ENCODE measurements around the gene MYO19.
A peak's percentile ranks its signal among the peaks of the same experiment; 100 is the strongest.

Gene MYO19

GRCh38 chr17:36506249-36506826, 28.3 kb downstream of the MYO19 start:
- peaks cover 6% of the 10 kb centered on the region for H3K4me1 Mint-ChIP-seq
- no peak for TF ChIP-seq CTCF (IDR thresholded peaks at IDR 0.05)
- H3K4me3 Mint-ChIP-seq: no peak overlapping the region
- H3K27me3 Mint-ChIP-seq (ENCODE audit: low read depth, poor library complexity): peaks cover 5% of the 10 kb centered on the region
- H3K36me3 Mint-ChIP-seq (ENCODE audit: low read depth): peaks cover 51% of the 10 kb centered on the region
- no peak for DNase-seq
- no peak overlapping the region for H3K27ac Mint-ChIP-seq
- no peaks in the 10 kb centered on the region for H3K9me3 Mint-ChIP-seq

GRCh38 chr17:36505171-36505570, 29.5 kb downstream of the MYO19 start:
- Mint-ChIP-seq H3K36me3 (ENCODE audit: low read depth) (peaks cover 46% of the 10 kb centered on the region), H3K27ac (no peak overlapping the region), H3K4me1 (peaks cover 6% of the 10 kb centered on the region), H3K27me3 (ENCODE audit: low read depth, poor library complexity) (peaks cover 5% of the 10 kb centered on the region), H3K9me3 (no peaks in the 10 kb centered on the region), H3K4me3 (no peak overlapping the region)
- DNase-seq: no peak
- no peak for TF ChIP-seq CTCF (IDR thresholded peaks at IDR 0.05)

- DNase-seq: no peak
- Mint-ChIP-seq H3K36me3 (ENCODE audit: low read depth) (peaks cover 39% of the 10 kb centered on the region), H3K9me3 (no peaks in the 10 kb centered on the region), H3K27me3 (ENCODE audit: low read depth, poor library complexity) (peaks cover 5% of the 10 kb centered on the region), H3K27ac (no peak overlapping the region), H3K4me3 (no peak overlapping the region), H3K4me1 (peaks cover 6% of the 10 kb centered on the region)
- no peak for TF ChIP-seq CTCF (IDR thresholded peaks at IDR 0.05)
These were observed 30.5 kb downstream of the MYO19 start for GRCh38 chr17:36504156-36504545.

GRCh38 chr17:36503456-36504155, 31.1 kb downstream of the MYO19 start:
- Mint-ChIP-seq H3K27me3 (ENCODE audit: low read depth, poor library complexity) (peaks cover 5% of the 10 kb centered on the region), H3K36me3 (ENCODE audit: low read depth) (peaks cover 42% of the 10 kb centered on the region), H3K9me3 (no peaks in the 10 kb centered on the region), H3K27ac (peak overlapping the region; percentile 92), H3K4me3 (no peak overlapping the region), H3K4me1 (peaks cover 6% of the 10 kb centered on the region)
- no peak for TF ChIP-seq CTCF (IDR thresholded peaks at IDR 0.05)
- no peak for DNase-seq

- H3K4me3 Mint-ChIP-seq: no peak overlapping the region
- TF ChIP-seq CTCF (IDR thresholded peaks at IDR 0.05): no peak
- H3K27me3 Mint-ChIP-seq (ENCODE audit: low read depth, poor library complexity): peaks cover 5% of the 10 kb centered on the region
- no peaks in the 10 kb centered on the region for H3K9me3 Mint-ChIP-seq
- peak overlapping the region; percentile 55 for H3K27ac Mint-ChIP-seq
- H3K36me3 Mint-ChIP-seq (ENCODE audit: low read depth): peaks cover 49% of the 10 kb centered on the region
- peaks cover 6% of the 10 kb centered on the region for H3K4me1 Mint-ChIP-seq
- no peak for DNase-seq
These were observed 32.7 kb downstream of the MYO19 start for GRCh38 chr17:36501963-36502362.

GRCh38 chr17:36501351-36501750, 33.3 kb downstream of the MYO19 start:
- no peak for DNase-seq
- Mint-ChIP-seq H3K27ac (no peak overlapping the region), H3K27me3 (ENCODE audit: low read depth, poor library complexity) (peaks cover 5% of the 10 kb centered on the region), H3K36me3 (ENCODE audit: low read depth) (peaks cover 51% of the 10 kb centered on the region), H3K4me1 (peaks cover 6% of the 10 kb centered on the region), H3K4me3 (no peak overlapping the region), H3K9me3 (no peaks in the 10 kb centered on the region)
- TF ChIP-seq CTCF (IDR thresholded peaks at IDR 0.05): no peak

Measured in nephron progenitor cell (in vitro differentiated cells).